Left cardiac atrium (tissue), 4 donors: ENCODE measurements around the gene TMEM116. TPM values are rescaled to one million over a fixed set of nuclear protein-coding genes. Genes with fewer than 3 reads are reported as not detected.

Experiments used
- ATAC-seq, 2 donors: fragments of 200-7000 bp; cut with Tn5 transposase; one replicate each; pipeline ENCODE4 v1.9.1; 2020; ENCODE audit warnings: mild to moderate bottlenecking in 2 of 2, moderate library complexity in 2 of 2
- DNase-seq: peaks from one replicate; pipeline ENCODE4 v3.0.0-alpha.2; 2020
- intact Hi-C, 2 donors: fragments of 100-400 bp; cut with DNase I; formaldehyde crosslinking; loops; one replicate each; pipeline versions ENCODE4 v1.14.1 to v1.15.1; 2022 to 2023
- microRNA-seq, 2 donors: library from miRNA; unstranded; fragments of <30 nt; microRNA quantifications; one replicate each; pipeline ENCODE4 v1.2.0, GENCODE V29; 2020
- total RNA-seq, 2 donors: library from RNA; stranded (reverse); fragmentation: NEBNext Ultra II Directional; extraction: Animal tissue kit (Norgen Biotek cat#: 25700); gene quantifications; one replicate each; pipeline ENCODE4 v1.2.1, GENCODE V29; 2021
- donor health status: DM: no; HTN: yes; CAD: no.
- donor health status: DM: no; HTN: yes; CAD: no; lungs with severe emphysema.
- donor health status: DM: yes; HTN: yes; CAD: no.
- donor health status: Dilated cardiomyopathy.

Gene TMEM116
- total RNA-seq, 2 donors from 2014 or later = 11.8 to 18.8 TPM

DNA sequence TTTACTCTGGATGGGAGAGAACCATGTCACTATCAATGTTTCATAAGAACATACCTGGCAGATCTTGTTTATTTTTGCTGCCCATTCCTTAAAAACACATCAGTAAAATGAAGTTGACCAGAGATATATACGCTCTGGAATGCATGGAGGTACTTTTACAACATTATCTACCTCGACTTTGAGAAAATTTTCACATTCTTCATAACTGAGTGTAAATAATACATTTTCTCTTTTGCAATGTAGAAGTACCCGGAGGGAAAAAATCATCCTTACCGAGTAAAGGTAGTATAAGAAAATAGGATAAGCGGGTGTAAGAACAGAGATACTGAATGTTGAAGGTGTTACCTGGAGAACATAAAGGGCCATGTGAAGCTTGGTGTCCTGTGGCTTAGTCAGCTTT, 80.7 kb downstream of the TMEM116 start:
- no peak for DNase-seq
- ATAC-seq = no peak
- intact Hi-C loops = no loop called here

DNA sequence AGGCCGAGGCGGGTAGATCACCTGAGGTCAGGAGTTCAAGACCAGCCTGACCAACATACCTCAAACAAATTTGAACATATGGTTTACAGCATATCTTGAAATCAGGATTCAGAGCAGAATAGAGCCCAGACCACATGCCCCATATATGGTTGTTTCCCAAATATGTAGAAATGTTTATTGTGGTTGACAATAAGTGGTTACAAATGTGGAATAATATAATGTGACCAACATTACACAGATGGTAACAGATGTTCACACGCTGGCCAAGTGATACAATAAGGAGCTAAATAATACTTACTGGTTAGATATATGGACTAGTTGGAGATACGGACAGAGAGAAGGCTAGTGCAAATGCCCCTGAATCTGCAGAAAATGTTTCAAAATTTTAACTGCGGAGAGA, 85.6 kb downstream of the TMEM116 start:
- ATAC-seq (no peak), DNase-seq (no peak)
- intact Hi-C loops = no loop called here

DNA sequence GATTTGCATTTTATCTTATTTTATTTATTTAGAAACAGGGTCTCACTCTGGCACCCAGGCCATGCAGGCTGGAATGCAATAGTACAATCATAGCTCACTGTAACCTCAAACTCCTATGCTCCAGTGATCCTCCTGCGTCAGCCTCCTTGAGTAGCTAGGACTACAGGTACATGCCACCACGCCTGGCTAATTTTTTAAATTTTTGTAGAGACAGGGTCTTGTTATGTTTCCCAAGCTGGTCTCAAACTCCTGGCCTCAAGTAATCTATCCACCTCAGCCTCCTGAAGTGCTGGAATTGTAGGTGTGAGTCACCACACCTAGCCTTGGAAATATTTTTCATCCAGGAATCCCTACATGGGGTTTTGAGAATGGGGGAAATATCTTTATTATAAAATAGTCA, 86.3 kb downstream of the TMEM116 start:
- ATAC-seq = no peak
- DNase-seq = no peak
- intact Hi-C loops = no loop called here

DNA sequence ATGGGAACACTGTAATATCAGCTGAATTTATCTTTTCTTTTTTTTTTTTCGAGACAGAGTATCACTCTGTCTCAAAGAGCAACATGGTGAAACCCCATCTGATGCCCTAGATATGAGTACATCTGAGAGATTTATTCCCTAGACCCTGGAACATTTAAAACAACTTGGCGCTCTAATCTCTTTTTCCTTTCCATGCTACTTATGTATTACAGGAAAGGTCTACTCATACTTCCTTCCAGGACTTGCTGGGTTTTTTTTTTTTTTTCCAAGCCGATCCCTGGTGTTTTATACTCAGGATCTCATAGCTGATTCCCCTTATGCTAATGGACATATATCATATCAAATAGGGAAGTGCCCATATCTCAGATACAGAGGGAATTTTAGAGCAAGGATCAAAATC, 87.8 kb downstream of the TMEM116 start:
- ATAC-seq (no peak), DNase-seq (no peak)

DNA sequence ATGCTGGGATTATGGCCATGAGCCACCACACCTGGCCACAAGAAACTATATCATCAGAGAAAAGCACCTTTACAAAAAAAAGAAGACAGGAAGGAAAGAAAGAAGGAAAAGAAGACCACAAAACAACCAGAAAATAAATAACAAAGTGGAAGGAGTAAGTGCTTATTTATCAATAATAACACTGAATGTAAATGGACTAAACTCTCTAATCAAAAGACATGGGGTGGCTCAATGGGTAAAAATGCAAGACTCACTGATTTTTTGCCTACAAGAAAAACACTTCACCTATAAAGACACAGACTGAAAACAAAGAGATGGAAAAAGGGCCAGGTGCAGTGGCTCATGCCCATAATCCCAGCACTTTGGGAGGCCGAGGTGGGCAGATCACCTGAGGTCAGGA, 105.2 kb downstream of the TMEM116 start:
- DNase-seq = no peak
- no peak for ATAC-seq

More for the DNA sequence above, 87.8 kb downstream of the TMEM116 start:
- intact Hi-C loops = no loop called here

DNA sequence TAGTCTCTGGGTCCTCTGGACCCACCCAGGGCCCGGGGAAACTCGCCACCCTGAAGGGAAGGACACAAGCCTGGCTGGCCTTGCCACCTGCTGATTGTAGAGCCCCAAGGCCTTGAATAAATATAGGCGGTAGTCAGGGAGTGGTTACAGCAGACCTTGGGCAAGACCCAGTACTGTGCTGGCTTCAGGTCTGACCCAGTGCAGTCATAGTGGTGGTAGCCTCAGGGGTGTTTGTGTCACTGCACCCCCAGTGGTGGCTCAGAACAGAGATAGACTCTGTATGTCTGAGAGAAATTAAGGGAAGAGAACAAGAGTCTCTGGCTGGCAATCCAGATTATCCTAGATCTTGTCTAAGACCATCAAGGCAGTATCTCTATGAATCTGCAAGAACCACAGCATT, 107.5 kb downstream of the TMEM116 start:
- no peak for ATAC-seq
- DNase-seq = no peak
- intact Hi-C loops = no loop called here

More for the DNA sequence above, 105.2 kb downstream of the TMEM116 start:
- intact Hi-C loops = no loop called here

DNA sequence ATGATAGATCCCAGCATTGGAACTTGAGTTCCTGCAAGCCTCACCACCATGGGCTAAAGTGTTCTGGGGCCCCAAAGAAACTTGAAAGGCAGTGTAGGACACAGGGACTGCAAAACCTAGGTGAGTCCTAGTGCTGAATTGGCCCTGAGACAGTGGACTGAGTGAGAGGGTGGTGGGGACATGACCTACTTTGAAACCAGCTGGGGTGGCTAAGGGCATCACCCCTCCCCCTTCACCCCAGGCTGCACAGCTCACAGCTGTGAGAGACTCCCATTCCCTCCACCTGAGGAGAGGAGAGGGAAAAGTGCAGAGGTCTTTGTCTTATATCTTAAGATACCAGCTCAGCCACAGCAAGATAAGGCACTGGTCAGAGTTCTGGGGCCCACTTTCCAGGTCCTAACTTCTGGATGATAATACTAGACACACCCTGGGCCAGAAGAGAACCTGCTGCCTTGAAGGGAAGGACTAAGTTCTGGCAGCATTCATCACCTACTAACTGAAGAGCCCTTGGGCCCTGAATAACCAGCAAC, 108.5 kb downstream of the TMEM116 start:
- DNase-seq (no peak), ATAC-seq (peak in 1 of 2 donors; percentile 27)
- intact Hi-C loops = no loop called here

DNA sequence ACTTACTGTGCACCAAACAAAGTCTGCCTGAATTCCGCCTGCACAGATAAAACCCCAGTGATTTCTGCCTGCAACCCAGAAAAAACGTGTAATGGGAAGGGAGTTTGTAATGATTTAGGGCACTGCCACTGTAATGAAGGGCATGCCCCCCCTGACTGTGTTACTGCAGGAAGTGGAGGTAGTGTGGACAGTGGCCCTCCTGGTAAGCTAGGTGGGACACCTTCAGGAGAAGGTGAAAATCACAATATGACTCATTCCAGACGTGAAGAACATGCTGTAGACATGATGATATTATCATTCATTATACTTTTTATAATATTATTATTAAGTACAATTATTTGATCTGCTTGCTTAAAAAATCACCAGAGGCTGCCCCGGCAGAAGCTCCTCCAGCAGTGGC, 111.8 kb downstream of the TMEM116 start:
- intact Hi-C loops = no loop called here
- no peak for DNase-seq

DNA sequence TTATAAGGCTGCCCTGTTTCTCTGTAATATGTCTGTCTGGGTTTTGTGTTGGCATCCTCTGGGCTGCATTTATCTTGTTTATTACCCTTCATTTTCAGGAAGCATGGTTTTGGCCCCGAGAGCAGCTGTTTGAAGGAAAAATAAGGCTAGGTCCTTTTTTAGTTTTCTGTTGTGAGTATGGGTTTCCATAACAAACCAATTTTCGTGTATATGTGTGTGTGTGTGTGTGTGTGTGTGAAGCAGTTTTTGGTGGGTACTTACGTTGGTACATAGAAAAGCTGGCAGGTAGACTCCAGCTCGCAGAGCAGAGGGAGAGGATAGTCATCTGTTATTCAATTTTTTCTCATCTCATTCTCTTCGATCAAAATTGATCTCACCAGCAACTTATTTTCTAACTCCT, 118.4 kb downstream of the TMEM116 start:
- DNase-seq = no peak
- no peak for ATAC-seq
- intact Hi-C loops = no loop called here

More for the DNA sequence above, 111.8 kb downstream of the TMEM116 start:
- no peak for ATAC-seq

DNA sequence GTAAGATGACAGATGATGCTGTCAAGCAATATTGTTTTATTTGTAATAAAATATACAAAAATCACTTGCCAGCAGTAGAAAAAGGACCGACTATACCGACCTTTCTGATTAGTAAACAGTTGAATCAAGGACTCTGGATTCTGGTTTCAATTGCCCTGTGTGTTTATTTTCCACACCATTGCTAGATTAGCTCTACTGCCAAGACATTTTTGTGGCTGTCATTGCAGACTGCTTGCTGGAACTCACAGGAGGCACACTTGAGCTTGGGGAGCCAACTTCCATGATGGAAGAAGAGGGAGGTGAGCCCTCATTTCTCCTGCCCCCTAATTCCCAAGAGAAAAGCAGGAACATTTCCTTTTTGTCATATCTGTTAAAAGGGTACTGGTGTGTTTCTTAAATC, 119.7 kb downstream of the TMEM116 start:
- ATAC-seq = no peak
- intact Hi-C loops = no loop called here
- no peak for DNase-seq

DNA sequence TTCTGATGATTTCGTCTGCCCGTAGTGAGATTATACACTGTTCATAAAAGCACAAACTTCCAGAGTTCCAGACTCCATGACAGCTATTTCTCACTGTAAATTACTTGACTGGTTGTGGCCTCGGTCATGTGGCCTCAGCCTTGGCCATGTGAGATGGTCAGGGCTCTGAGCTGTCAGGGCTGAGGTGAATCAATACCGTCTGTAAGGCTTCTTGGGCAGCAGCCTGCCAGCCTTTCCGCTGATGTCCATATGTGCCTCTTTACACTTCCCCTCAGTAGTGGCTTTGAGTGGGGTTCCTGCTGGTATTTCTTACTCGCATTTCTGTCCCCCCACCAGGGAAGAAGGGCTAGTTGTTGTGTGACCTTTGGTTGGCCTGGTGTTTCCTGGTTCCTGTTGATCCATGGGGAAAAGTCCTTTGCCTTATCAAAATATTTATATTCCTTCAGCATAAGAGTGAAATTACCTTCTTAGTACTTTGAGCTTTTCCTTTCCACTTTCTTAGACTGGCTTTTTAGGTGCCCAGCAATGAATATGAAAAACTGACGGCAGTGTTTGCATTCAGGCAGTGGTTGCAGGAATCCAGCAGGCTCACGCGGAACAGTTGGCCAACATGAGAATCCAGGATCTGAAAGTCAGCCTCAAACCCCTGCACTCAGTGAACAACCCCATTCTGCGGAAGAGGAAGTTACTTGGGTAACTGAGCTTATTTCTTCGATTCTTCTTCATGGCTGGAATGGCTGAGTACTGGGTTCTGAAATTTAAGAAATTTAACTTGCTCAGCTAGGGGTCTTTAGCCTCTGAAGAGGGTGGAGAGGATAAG, 124.8 kb downstream of the TMEM116 start:
- DNase-seq (no peak), ATAC-seq (peak in 1 of 2 donors; percentile 47)
- intact Hi-C loops = no loop called here

DNA sequence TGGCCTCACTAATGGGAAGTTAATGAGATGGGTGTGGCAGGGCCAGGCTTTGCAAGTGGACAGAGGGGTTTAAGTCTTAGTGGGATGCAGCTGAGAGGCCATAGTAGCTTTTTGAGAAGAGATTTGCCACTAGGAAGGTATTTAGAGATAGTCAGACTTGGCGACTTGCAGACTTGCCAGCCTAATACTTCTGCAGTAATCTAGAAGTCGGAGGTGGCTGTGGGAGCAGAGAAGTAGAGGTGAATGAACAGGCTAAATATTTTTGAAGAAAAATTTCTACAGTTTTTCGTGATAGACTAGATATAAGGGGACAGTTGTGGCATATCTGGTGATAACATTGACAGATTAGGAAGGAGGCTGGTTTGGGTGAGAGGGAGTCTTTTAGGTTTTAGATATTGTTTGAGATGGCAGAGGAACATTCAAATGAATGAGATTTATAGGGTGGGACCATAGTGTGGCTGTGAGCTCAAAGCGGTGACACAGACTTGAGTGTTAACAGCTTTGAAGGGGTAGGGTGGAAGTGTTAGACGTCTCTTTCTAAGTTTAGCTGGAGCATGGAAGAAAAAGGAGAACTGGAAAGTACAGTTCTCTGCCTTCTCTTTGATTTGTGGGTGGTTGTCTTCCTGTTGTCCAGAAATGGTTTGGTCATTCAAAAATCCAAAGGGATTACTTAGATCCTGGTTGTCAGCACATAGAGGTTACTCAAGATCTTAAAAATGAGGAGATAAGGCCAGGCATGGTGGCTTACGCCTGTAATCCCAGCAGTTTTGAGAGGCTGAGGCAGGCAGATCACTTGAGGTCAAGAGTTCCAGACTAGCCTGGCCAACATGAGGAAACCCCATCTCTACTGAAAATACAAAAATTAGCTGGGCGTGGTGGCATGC, 126.1 kb downstream of the TMEM116 start:
- DNase-seq (no peak), ATAC-seq (peak; percentile 50 to 64)
- intact Hi-C loops = no loop called here

DNA sequence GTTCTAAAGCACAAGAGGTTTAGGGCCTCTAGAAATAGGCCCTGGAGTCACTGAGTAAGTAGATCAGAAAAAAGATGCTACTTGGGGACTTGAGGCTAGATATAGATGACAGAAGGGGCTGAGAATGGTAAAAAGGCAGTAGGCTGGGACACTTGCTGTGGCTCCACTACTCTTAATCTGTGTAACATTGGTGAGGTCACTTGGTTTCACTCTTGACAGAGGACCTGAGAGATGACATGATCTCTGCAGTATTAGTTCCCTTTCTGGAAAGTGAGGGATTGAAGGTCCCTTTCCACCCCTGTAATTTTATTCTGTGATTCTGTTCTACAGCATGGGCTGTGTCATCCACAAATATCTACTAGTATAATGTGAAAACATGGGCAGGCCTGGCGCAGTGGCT, 131.2 kb downstream of the TMEM116 start:
- ATAC-seq (no peak), DNase-seq (no peak)
- intact Hi-C loops = no loop called here

Small RNAs within 50 kb of the gene (microRNA-seq; reads per million reads assigned to microRNA genes)
- 0 reads per million in 2 donors for gene MIR3657

Other genes starting within 250 kb of the TMEM116 start
- gene ALDH2, start 246.2 kb downstream of the TMEM116 start, total RNA-seq = 100 to 1,000 TPM; 268 to 331 TPM
- gene MAPKAPK5, start 170.9 kb downstream of the TMEM116 start, total RNA-seq = 10 to 100 TPM; 24.2 to 31.6 TPM
- gene ERP29, start 261 bp upstream of the TMEM116 start, total RNA-seq = 10 to 100 TPM; 42.2 to 52.3 TPM
- 10 to 100 TPM; 11.6 to 17.1 TPM for gene NAA25, start 95.6 kb upstream of the TMEM116 start, total RNA-seq
- gene TRAFD1, start 112.4 kb upstream of the TMEM116 start, total RNA-seq = 10 to 100 TPM; 18.0 to 18.9 TPM